Naive B cell (primary cell): ENCODE measurements around the gene GAS6. TPM values are rescaled to one million over a fixed set of nuclear protein-coding genes. Genes with fewer than 3 reads are reported as not detected.

Experiments used
- ATAC-seq, 2 donors: fragments of 150-1000 bp; cut with Tn5 transposase; 2 replicates each; pipeline ENCODE4 v1.10.0; 2021; ENCODE audit warnings: low read depth in 2 of 2, mild to moderate bottlenecking in 2 of 2, moderate library complexity in 2 of 2
- DNase-seq: peaks from one replicate; pipeline ENCODE4 v3.0.0; 2022
- H3K27ac Mint-ChIP-seq, 6 donors: one replicate each; pipeline ENCODE4 v1.8.0; 2020 to 2022; ENCODE audit warnings: mild to moderate bottlenecking in 6 of 6, mixed read lengths in 6 of 6, moderate library complexity in 5 of 6, inconsistent platforms in 2 of 6
- H3K27me3 Mint-ChIP-seq, 3 donors: one replicate each; pipeline ENCODE4 v1.8.0; 2021 to 2022; ENCODE audit warnings: mixed read lengths in 3 of 3, mild to moderate bottlenecking in 1 of 3
- H3K36me3 Mint-ChIP-seq, 2 donors: one replicate each; pipeline ENCODE4 v1.8.0; 2020 to 2022; ENCODE audit warnings: mixed read lengths in 2 of 2, inconsistent platforms in 1 of 2, mild to moderate bottlenecking in 1 of 2
- H3K4me1 Mint-ChIP-seq, 3 donors: one replicate each; pipeline ENCODE4 v1.8.0; 2020 to 2022; ENCODE audit warnings: mixed read lengths in 3 of 3, inconsistent platforms in 1 of 3, mild to moderate bottlenecking in 1 of 3, moderate library complexity in 1 of 3
- H3K4me3 Mint-ChIP-seq, 8 donors: one replicate each; pipeline ENCODE4 v1.8.0; 2020 to 2022; ENCODE audit warnings: mild to moderate bottlenecking in 8 of 8, mixed read lengths in 8 of 8, moderate library complexity in 8 of 8, inconsistent platforms in 2 of 8
- H3K9me3 Mint-ChIP-seq, 7 donors: one replicate each; pipeline ENCODE4 v1.8.0; 2020 to 2022; ENCODE audit warnings: mixed read lengths in 7 of 7, mild to moderate bottlenecking in 5 of 7, inconsistent platforms in 2 of 7, moderate library complexity in 1 of 7
- polyA plus RNA-seq, 6 donors: library from polyadenylated mRNA; unstranded; fragments of 300-500 nt; fragmentation: Illumina TruSeq; gene quantifications; one replicate each; pipeline ENCODE4 v1.2.3, GENCODE V29; 2021; ENCODE audit warnings: low read depth in 6 of 6

GAS6 gene
- polyA plus RNA-seq, 6 donors from 2014 or later, result 0.20 to 0.70 (median 0.40) TPM; not detected in 1

DNA sequence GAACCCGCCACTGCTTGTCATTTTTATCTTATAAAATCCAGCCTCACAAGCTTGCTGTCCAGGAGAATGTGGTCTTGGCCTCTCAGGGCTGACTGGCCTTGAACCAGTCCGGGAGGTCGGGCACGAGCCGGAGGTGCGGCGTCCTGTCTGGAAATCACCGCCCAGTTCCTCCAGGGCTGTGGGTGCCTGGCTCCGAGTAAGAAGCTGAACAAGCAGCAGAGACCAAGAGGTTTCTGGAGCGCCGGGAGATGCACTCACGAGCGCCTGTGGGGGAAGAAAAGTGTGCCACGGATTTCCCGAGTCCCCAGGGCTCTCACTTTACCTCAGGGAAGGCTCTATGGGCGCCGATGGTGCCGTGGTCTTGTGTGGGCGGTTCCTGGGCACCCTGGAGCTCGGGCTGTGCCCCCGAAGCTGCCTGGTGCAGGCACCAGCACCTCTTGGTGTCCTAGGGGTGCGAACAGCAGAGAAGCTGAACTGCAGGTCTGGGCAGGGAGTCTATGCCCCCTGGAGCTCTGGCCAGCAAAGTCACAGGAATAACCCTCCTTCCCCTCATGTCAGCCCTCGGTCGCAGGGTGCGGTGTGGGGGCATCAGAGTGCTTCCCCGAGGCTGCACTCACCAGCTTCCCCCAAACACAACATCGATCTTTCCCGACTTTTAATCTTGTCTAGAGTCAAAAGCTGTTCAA, 50.0 kb downstream of the GAS6 start:
- Mint-ChIP-seq H3K27ac (peak overlapping the region in 3 of 6 donors; percentile 11 to 65 (median 20)), H3K4me3 (peak overlapping the region in 4 of 8 donors; percentile 5 to 49 (median 20)), H3K27me3 (no peaks in the 10 kb centered on the region), H3K4me1 (peaks cover 19 to 25% (median 20%) of the 10 kb centered on the region in 3 donors), H3K36me3 (peaks cover 4 to 7% of the 10 kb centered on the region in 2 donors), H3K9me3 (peaks cover 0 to 11% (median 5%) of the 10 kb centered on the region in 7 donors)
- DNase-seq (no peak), ATAC-seq (no peak)

DNA sequence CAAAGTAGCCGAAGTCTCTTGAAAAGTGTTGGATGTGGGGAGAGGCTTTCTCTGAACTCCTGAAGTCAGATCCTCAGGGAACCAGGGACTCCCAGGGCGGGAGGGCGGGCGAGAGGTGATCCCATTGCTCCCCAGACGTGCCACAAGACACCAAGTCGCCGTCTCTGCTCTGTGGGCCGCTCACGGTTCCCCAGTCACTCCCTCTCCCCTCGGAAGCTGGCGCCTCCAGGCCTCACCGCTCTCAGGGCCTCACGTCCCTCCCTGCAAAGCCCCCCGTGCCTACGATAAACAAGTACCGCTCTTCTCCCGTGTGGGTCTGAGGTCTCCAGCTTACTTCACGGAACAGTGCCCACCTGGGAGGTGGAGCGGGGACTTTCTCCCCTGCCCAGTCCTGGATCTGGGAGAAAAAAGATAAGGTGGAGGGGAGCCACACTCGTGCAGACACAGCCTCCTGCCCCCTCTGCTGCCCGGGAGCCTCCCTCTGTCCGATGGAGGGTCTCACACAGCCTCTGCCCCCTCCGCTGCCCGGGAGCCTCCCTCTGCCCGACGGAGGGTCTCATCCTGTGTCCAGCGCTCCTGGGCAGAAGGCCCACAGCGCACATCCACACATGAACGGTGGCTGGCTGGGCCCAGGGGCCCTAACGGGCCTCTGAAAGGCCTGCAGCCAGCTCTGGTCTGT, 50.7 kb downstream of the GAS6 start:
- ATAC-seq (no peak), DNase-seq (no peak)
- no peaks in the 10 kb centered on the region for H3K27me3 Mint-ChIP-seq
- H3K9me3 Mint-ChIP-seq, result peaks cover 0 to 17% (median 11%) of the 10 kb centered on the region in 7 donors
- H3K4me1 Mint-ChIP-seq, result peaks cover 19 to 25% (median 20%) of the 10 kb centered on the region in 3 donors
- peak overlapping the region in 1 of 6 donors; percentile 24 for H3K27ac Mint-ChIP-seq
- H3K36me3 Mint-ChIP-seq, result peaks cover 4 to 11% of the 10 kb centered on the region in 2 donors
- H3K4me3 Mint-ChIP-seq, result no peak overlapping the region

- Mint-ChIP-seq H3K4me1 (peaks cover 15 to 20% (median 18%) of the 10 kb centered on the region in 3 donors), H3K27ac (no peak overlapping the region), H3K27me3 (no peaks in the 10 kb centered on the region), H3K36me3 (peaks cover 4 to 17% of the 10 kb centered on the region in 2 donors), H3K4me3 (no peak overlapping the region), H3K9me3 (peaks cover 0 to 22% (median 16%) of the 10 kb centered on the region in 7 donors)
- DNase-seq (no peak), ATAC-seq (no peak)
Measured at GRCh38 chr13:113812178-113813040, 51.5 kb downstream of the GAS6 start.

GRCh38 chr13:113811081-113811928, 52.6 kb downstream of the GAS6 start:
- DNase-seq, result no peak
- Mint-ChIP-seq H3K36me3 (peaks cover 4 to 17% of the 10 kb centered on the region in 2 donors), H3K27ac (peak overlapping the region in 2 of 6 donors; percentile 29 to 64), H3K9me3 (peaks cover 0 to 22% (median 16%) of the 10 kb centered on the region in 7 donors), H3K4me1 (peaks cover 11 to 13% (median 13%) of the 10 kb centered on the region in 3 donors), H3K4me3 (peak overlapping the region in 1 of 8 donors; percentile 54), H3K27me3 (no peaks in the 10 kb centered on the region)
- ATAC-seq, result no peak

- no peak for DNase-seq
- ATAC-seq, result no peak
- H3K36me3 Mint-ChIP-seq, result peaks cover 4 to 15% of the 10 kb centered on the region in 2 donors
- peak overlapping the region in 1 of 6 donors; percentile 13 for H3K27ac Mint-ChIP-seq
- no peak overlapping the region for H3K4me3 Mint-ChIP-seq
- no peaks in the 10 kb centered on the region for H3K27me3 Mint-ChIP-seq
- H3K4me1 Mint-ChIP-seq, result peaks cover 5 to 7% (median 6%) of the 10 kb centered on the region in 3 donors
- H3K9me3 Mint-ChIP-seq, result peaks cover 0 to 23% (median 16%) of the 10 kb centered on the region in 7 donors
Measured at GRCh38 chr13:113810640-113811039, 53.2 kb downstream of the GAS6 start.

DNA sequence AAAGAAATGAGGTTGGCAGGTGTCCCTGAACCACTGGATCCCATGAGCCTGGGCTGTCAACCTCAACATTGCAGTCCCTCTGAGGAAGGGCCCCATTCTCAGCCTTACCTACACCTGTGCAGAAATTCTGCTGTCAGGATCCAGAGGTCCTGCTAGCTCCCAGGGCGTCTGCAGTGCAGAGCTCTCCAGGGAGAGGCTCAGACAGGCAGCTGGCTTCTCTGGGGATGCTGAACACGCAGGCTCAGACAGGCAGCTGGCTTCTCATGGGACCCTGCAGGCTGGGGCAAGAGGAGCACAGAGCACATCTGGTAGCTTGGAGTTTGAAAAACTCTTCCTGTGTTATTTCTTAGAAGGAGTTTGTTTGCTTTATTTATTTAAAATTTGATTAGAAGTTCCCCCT, 53.9 kb downstream of the GAS6 start:
- H3K4me1 Mint-ChIP-seq, result peaks cover 0 to under 1% (median 0%) of the 10 kb centered on the region in 3 donors
- H3K27me3 Mint-ChIP-seq, result no peaks in the 10 kb centered on the region
- no peak for ATAC-seq
- no peak for DNase-seq
- no peak overlapping the region for H3K27ac Mint-ChIP-seq
- H3K36me3 Mint-ChIP-seq, result peaks cover 0 to 10% of the 10 kb centered on the region in 2 donors
- H3K9me3 Mint-ChIP-seq, result peaks cover 0 to 23% (median 16%) of the 10 kb centered on the region in 7 donors
- no peak overlapping the region for H3K4me3 Mint-ChIP-seq

DNA sequence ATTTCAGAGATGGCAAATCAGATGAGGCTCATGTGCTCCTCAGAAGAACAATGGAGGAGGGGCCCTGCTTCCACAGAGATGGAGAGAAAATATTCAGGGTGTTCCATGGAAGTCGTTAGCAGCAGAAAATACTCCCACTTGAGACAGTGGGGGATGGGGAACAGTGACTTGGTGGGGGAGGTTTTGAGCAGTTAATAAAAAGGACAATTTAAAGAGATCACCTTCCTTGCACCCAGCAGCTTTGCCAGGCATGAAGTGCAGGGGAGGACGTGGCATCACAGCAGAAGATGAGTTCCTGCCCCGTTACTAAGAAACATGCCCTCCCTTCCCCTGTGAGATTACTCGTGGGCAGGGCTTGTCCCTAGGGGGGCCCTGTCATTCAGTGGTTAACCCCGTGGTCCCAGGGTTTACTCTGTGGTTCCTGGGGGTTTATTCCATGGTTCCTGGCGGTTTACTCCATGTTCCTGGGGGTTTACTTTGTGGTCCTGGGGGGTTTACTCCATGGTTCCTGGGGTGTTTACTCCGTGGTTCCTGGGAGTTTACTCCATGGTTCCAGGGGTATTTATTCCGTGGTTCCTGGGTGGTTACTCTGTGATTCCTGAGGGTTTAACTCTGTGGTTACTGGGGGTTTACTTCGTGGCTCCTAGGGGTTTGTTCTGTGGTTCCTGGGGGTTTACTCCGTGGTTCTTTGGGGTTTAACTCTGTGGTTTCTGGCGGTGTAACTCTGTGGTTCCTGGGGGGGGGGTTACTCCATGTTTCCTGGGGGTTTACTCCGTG, 55.6 kb downstream of the GAS6 start:
- no peaks in the 10 kb centered on the region for H3K4me1 Mint-ChIP-seq
- ATAC-seq (no peak), DNase-seq (no peak)
- H3K4me3 Mint-ChIP-seq, result no peak overlapping the region
- H3K36me3 Mint-ChIP-seq, result peaks cover 0 to 10% of the 10 kb centered on the region in 2 donors
- H3K9me3 Mint-ChIP-seq, result peaks cover 0 to 23% (median 16%) of the 10 kb centered on the region in 7 donors
- H3K27ac Mint-ChIP-seq, result no peak overlapping the region
- H3K27me3 Mint-ChIP-seq, result peaks cover 0 to 4% (median 0%) of the 10 kb centered on the region in 3 donors

DNA sequence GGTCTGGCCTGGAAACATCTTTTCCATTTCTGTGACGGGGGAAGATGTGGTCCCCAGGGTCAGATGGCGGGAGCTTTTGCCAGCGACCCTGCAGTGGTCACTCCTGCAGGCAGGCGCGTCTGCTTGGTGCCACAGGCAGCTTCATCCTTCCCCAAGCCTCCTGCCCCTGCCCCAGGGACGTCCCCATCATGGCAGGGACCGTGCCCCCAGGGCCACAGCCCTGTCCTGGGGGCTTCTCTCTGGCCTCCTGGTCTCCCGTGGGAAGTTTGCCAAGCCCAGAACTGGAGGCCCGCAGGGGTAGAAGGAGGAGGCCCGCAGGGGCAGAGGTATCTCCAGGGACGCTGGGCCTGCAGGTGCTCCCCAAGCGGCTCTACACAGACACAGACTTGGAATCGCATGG, 57.4 kb downstream of the GAS6 start:
- H3K36me3 Mint-ChIP-seq, result peaks cover 0 to 10% of the 10 kb centered on the region in 2 donors

DNA sequence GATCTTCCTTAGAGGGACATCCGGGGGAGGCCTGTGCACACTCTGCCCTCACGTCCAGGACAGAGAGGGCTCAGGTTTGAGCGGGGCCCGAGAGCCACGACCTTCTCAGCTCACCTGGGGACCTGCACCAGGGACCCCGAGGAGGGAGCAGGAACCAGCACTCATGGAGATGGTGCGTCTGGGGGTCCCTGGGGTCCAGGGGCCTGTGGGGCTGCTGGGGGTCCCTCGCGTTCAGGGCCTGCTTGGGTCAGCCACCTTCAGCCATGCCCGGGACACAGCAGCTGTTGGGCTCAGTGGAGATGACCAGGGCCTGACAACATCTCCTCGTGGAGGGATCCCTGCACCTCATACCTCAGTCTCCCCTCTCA, 57.8 kb downstream of the GAS6 start:
- Mint-ChIP-seq H3K27me3 (peaks cover 0 to 6% (median 0%) of the 10 kb centered on the region in 3 donors), H3K36me3 (peaks cover 0 to 10% of the 10 kb centered on the region in 2 donors), H3K9me3 (peaks cover 0 to 23% (median 16%) of the 10 kb centered on the region in 7 donors), H3K4me1 (no peaks in the 10 kb centered on the region), H3K27ac (no peak overlapping the region), H3K4me3 (no peak overlapping the region)
- DNase-seq, result no peak
- no peak for ATAC-seq

More for the DNA sequence above, 57.4 kb downstream of the GAS6 start:
- H3K4me1 Mint-ChIP-seq, result no peaks in the 10 kb centered on the region
- peaks cover 0 to 23% (median 16%) of the 10 kb centered on the region in 7 donors for H3K9me3 Mint-ChIP-seq
- H3K27ac Mint-ChIP-seq, result no peak overlapping the region
- no peak for ATAC-seq
- DNase-seq, result no peak
- H3K27me3 Mint-ChIP-seq, result peaks cover 0 to 6% (median 0%) of the 10 kb centered on the region in 3 donors
- H3K4me3 Mint-ChIP-seq, result no peak overlapping the region

DNA sequence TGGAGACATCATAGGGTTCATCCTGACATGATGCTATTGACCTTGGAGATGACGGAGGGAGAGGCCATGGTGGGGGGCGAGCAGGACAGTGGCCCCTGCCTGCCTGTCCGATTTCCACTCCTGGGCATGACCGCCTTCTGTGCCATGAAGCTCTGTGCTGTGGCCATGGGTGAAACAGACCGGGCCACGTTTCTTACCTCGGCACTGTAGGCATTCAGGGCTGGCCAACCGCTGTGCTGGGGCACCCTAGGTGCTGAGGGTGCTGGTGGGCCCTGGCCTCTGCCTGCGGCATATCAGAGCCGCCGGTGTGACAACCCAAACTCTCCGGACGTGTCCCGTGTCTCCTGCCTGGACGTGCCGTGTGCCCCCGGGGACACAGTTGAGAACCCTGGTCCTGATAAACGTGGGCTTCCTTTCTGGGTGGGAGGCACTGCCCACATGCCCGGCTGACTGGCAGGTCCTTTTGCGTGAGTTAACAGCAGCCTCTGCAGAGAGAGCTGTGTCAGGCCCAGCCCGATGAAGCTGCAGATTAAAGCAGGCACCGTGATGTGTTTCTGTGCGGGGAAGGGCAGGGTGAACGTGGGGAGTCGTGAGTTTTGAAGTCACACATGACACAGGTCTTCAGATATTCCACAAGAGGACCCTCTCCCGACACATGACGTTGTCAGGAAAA, 58.3 kb downstream of the GAS6 start:
- no peak for ATAC-seq
- H3K27ac Mint-ChIP-seq, result no peak overlapping the region
- H3K9me3 Mint-ChIP-seq, result peaks cover 0 to 23% (median 16%) of the 10 kb centered on the region in 7 donors
- no peaks in the 10 kb centered on the region for H3K4me1 Mint-ChIP-seq
- DNase-seq, result no peak
- H3K4me3 Mint-ChIP-seq, result no peak overlapping the region
- peaks cover 0 to 10% of the 10 kb centered on the region in 2 donors for H3K36me3 Mint-ChIP-seq
- peaks cover 0 to 6% (median 0%) of the 10 kb centered on the region in 3 donors for H3K27me3 Mint-ChIP-seq

- Mint-ChIP-seq H3K4me3 (no peak overlapping the region), H3K4me1 (no peaks in the 10 kb centered on the region), H3K27ac (no peak overlapping the region), H3K9me3 (peaks cover 0 to 16% (median 12%) of the 10 kb centered on the region in 7 donors), H3K27me3 (peaks cover 0 to 6% (median 2%) of the 10 kb centered on the region in 3 donors), H3K36me3 (peaks cover 0 to 10% of the 10 kb centered on the region in 2 donors)
- ATAC-seq (no peak), DNase-seq (no peak)
Measured at GRCh38 chr13:113804703-113805430, 59.0 kb downstream of the GAS6 start.
